ENCODE data around the gene PRRG2. TPM values are rescaled to one million over a fixed set of nuclear protein-coding genes. Genes with fewer than 3 reads are reported as not detected.

Gene PRRG2
- total RNA-seq, 1 experiment from 2014 or later, result 0.51 TPM

DNA sequence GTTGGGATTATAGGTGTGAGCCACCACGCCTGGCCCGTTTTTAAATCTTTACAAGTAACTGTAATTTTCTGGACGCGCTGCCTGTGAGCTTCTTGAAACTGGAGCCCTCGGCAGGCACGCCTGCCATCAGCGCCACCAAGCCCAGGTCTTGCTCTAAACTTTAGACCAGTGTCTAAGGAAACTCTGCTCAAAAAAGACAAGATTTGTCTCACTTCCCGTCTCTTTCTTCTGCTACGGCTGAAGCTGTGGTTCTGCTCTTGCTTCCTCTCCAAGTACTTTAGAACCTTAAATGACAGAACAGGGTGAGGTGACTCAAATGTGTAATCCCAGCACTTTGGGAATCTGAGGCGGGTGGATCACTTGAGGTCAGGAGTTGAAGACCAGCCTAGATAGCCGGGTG is 28.4 kb upstream of the PRRG2 start:
- Histone ChIP-seq H3K4me1 (no peaks in the 10 kb centered on the region), H3K36me3 (peaks cover 19% of the 10 kb centered on the region), H3K4me3 (no peak overlapping the region), H3K27ac (no peak overlapping the region), H3K9me3 (replicated peaks) (no peaks in the 10 kb centered on the region), H3K27me3 (no peaks in the 10 kb centered on the region)
- no peak for DNase-seq

DNA sequence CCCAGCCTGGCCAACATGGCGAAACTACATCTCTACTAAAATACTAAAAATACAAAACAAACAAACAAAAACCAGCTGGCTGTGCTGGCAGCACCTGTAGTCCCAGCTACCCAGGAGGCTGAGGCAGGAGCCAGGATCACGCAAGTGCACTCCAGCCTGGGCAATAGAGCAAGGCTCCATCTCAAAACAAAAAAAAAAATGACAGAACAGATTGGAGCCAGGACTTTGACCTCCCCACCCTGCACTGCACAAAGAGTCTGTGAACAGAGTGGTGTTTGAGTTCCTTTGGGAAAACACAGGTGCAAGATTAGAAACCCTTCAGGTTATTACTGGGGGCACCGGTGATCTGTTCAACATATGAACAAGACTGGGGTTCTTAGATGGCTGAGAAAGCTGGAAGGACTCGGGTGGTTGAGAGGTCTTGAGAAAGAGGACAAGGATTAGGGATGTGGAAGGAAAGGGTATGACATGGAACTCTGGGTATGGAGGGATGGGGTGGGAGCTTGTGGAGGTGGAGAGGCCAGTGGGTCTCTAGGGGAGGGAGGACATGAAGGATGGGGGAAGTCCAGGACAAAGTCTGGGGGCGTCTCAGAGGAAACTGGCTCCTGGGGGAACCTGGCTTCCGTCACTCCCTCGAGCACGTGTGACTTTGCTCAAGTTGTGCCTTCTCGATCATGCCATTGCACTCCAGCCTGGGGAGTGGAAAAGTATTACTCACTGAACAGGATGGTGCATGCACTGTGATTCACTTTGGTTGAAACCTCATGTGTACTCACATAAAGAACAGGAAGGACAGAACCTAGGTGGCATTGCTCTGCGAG is 27.5 kb upstream of the PRRG2 start:
- H3K4me1 ChIP-seq, result no peaks in the 10 kb centered on the region
- no peak overlapping the region for H3K27ac ChIP-seq
- no peaks in the 10 kb centered on the region for H3K27me3 ChIP-seq
- no peak overlapping the region for H3K4me3 ChIP-seq
- H3K9me3 ChIP-seq (replicated peaks), result no peaks in the 10 kb centered on the region
- peaks cover 25% of the 10 kb centered on the region for H3K36me3 ChIP-seq
- DNase-seq, result no peak

DNA sequence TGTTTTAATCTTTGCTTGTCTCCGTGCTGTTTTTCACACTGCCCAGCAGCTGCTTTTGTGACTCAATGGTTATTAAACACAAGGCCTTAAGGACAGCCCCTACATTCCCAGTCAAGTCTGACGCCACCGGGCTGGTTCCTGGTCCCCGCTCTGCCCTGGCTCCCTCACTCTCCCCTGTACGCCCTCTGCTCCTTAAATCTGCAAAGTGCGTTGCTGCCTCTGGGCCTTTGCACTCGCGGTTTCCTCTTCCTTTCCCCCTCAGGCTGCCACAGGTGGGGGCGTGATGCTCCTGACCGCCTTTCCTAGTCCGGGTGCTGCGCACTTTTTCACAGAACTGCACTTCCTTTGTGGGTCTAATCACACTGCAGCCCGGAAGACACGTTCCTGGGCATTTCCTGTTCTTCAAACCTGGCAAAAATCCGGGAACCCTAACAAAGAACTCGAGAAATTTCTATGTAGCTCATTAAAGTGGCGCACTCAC is 26.4 kb upstream of the PRRG2 start:
- no peak overlapping the region for H3K4me3 ChIP-seq
- DNase-seq, result no peak
- no peak overlapping the region for H3K27ac ChIP-seq
- peaks cover 1% of the 10 kb centered on the region; the same call in 1 of the 2 replicates for H3K4me1 ChIP-seq
- H3K9me3 ChIP-seq (replicated peaks), result no peaks in the 10 kb centered on the region
- H3K27me3 ChIP-seq, result no peaks in the 10 kb centered on the region
- H3K36me3 ChIP-seq, result peaks cover 31% of the 10 kb centered on the region

DNA sequence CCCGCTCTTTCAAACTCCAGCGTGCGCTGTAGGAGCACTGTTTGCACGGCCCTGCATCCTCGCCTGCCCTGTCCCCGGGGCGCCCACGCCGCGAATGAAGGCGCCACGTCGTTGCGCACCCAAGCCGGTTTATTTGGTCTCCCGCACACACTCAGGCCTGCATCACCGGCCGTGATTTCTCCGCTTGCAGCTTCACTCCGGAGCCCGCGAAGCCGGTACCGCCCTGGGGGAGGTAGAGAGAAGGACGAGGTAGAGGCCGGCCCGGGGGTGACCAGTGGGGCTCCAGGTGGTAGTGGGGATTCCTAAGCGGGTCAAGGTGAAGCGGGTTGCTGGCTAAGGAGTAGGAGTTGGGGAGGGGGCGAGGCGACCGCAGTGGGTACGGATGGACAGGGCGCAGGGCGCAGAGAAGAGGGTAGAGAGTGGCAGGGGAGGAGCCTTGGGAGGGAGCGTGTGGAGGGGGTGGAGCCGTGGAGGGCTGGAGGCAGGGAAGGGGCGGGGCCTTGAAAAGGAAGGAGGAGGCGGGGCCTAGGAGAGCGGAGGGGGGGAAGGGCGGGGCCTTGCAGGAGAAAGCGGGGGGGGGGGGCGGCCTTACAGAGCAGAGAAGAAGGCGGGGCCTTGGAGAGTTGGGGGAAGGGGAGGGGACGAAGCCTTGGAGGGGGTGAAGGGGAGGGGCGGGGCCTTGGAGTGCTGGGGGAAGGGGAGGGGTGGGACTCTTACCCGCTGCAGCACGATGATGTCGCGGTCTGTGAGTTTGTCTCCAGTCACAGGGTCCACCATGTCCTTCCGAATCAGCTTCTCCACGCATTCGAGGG is 25.3 kb upstream of the PRRG2 start:
- Histone ChIP-seq H3K4me1 (peaks cover 11% of the 10 kb centered on the region), H3K4me3 (no peak overlapping the region), H3K27me3 (no peaks in the 10 kb centered on the region), H3K36me3 (peaks cover 32% of the 10 kb centered on the region), H3K27ac (no peak overlapping the region), H3K9me3 (replicated peaks) (no peaks in the 10 kb centered on the region)
- DNase-seq, result peak; percentile 64 to 73

DNA sequence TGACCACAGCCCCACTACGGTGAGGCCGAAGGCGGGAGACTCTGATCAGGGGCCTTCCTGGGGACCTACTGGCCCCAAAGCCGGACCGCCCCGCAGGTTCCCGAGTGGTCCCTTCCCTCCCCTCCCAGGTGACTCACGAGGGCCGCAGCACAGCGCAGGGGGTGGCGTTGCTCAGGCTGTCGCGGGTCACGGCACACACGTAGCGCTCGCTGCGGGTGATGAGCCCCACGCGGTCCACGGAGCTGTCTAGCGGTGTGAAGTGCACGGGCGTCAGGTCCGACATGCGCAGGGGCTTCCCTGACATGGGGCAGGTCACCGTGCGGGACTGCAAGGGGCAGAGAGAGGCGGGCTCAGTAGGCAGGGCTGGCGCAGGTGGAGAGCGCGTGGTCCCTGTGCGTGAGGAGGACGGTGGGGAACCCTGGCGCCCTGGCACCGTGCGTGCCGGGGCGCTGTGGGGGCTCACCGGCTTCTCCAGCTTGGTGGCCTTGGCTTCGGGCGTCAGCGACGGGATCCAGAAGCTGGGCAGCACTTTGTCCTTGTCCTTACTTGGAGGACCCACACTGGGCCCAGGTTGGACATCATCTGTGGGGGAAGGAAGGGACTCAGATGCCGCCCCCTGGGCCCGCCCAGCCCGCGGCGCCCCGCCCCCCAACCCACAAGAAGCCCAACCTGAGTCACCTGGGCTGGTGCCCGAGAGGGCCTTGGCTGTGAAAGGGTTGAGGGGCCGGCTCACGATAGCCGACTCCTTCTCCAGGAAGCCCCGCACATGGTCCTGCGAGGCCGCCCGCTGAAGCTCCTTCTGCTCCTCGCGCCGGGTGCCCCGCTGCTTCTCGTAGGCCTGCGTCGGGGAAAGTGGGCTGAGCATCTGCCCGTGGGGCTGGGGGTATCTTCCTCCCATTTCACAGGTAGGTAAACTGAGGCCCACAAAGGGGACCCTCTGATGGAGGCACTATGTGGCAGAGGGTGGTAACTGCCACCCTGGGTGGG is 24.4 kb upstream of the PRRG2 start:
- Histone ChIP-seq H3K36me3 (peaks cover 32% of the 10 kb centered on the region), H3K9me3 (replicated peaks) (no peaks in the 10 kb centered on the region), H3K27me3 (no peaks in the 10 kb centered on the region), H3K4me3 (no peak overlapping the region), H3K27ac (no peak overlapping the region), H3K4me1 (peaks cover 14% of the 10 kb centered on the region)
- no peak for DNase-seq

DNA sequence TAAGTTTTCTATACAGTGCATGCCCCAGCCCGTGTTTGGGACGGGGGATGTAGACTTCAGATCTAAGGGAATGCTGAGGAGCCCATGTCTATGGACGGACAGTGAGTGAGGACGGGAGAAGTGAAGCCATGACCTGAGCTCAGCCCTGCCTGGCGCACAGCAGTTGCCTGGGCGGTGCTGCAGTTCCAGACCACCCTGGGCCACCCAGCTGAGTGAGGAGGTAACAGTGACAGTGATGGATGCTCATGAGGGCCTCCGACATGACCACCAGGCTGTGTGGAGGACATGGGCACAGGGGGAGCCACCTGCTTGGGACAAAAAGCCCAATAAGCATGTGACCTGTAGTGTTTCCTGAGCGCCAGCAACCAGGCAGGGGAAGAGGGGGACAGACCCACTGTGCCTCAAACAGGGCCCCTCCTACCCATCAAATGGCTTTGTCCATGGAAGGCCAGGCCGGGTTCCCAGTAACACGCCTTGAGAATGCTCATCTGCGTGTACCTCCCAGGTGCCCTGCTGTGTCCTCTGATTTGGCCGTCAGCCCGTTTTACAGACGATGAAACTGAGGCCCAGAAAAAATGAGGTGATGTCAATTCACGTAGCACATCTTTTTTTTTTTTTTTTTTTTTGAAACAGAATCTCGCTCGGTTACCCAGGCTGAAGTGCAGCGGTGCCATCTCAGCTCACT is 23.3 kb upstream of the PRRG2 start:
- Histone ChIP-seq H3K4me1 (peaks cover 14% of the 10 kb centered on the region), H3K27ac (no peak overlapping the region), H3K36me3 (peaks cover 32% of the 10 kb centered on the region), H3K27me3 (no peaks in the 10 kb centered on the region), H3K4me3 (no peak overlapping the region), H3K9me3 (replicated peaks) (no peaks in the 10 kb centered on the region)
- no peak for DNase-seq

DNA sequence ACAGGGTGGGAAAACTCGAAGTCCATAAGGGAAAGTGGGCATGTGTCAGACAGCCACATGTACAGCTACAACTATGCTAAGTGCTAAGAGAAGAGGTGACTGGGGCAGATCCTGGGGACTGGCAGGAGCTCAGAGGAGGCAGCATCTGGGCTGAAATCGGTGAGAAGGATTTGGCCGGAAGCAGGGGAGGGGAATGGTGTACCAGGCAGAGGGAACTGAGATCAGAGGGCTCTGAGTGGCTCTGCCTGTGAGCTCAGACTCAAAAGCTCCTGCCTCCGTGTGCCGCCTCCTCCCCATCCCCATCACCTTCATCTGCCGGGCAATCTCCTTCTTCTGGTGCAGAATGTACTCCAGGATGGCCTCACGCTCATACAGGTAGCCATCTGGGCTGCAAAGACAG is 22.5 kb upstream of the PRRG2 start:
- H3K4me3 ChIP-seq, result no peak overlapping the region
- H3K4me1 ChIP-seq, result peaks cover 14% of the 10 kb centered on the region
- no peaks in the 10 kb centered on the region for H3K9me3 ChIP-seq (replicated peaks)
- H3K36me3 ChIP-seq, result peaks cover 32% of the 10 kb centered on the region
- H3K27ac ChIP-seq, result no peak overlapping the region
- no peaks in the 10 kb centered on the region for H3K27me3 ChIP-seq
- no peak for DNase-seq

DNA sequence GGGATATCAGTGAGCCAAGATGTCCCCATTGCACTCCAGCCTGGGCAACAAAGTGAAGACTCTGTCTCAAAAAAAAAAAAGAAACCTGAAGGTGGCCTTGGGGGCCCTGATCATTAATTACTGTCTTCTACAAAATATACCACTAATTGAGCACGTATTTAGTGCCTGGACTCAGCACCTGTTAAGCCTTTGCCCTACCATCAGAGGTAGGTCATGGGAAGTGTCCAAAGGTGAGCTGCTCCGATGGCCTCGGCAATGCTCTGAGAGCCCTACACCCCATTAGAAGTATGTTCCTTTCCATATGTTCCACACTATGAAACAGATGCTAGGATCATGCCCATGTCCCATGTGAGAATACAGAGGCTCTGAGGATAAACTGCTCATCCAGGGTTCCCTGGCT is 21.7 kb upstream of the PRRG2 start:
- H3K27me3 ChIP-seq, result no peaks in the 10 kb centered on the region
- H3K4me3 ChIP-seq, result no peak overlapping the region
- H3K4me1 ChIP-seq, result peaks cover 14% of the 10 kb centered on the region
- H3K36me3 ChIP-seq, result peaks cover 36% of the 10 kb centered on the region
- no peak for DNase-seq
- H3K9me3 ChIP-seq (replicated peaks), result no peaks in the 10 kb centered on the region
- peak overlapping the region; percentile 88 for H3K27ac ChIP-seq

DNA sequence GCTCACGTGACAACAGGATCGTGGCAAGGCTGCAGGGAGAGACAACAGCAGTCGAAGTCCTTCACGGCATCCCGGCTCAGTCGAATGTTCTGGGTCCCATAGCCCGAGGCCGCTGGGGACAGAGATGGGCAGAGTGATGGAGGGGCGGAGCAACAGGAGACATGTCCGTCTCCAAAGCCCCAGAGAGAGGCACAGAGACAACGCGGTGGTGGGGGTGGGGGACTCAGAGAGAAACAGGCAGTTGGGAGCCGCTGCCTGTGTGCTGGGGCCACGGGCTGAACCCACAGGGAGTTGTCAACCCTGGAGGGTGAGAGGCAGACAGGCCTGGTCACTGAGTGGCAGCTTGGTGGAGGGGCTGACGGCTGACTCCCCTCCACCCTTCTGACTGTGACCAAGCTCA is 21.2 kb upstream of the PRRG2 start:
- Histone ChIP-seq H3K27me3 (no peaks in the 10 kb centered on the region), H3K9me3 (replicated peaks) (no peaks in the 10 kb centered on the region), H3K36me3 (peaks cover 38% of the 10 kb centered on the region), H3K27ac (peak overlapping the region; percentile 88), H3K4me1 (peaks cover 14% of the 10 kb centered on the region), H3K4me3 (no peak overlapping the region)
- peak; percentile 35 to 57 for DNase-seq

DNA sequence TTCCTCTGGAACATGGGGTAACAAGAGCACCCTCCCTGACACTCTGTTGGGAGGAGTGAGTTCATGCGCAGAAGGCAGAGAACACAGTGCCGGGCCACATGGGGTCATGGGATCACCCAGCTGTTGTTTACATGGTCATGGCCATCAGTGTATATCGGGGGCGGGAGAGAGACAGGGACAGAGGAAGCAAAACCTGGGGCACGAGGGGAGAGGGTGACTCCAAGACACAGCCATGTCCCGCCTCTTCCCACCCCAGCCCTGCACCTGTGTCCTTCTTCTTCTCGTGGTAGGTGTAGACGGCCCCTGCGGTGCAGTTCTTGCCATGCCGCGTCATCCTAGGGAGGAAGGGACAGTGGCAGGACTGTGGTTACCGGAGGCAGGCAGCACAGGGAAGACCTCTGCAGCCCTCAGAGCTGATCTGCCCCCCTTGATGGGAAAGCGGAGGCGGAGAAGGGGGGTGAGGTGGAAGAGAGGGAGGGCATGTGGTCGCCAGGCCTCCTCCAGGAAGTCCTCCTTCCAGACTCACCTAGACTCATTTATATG is 20.7 kb upstream of the PRRG2 start:
- peak overlapping the region; percentile 88 for H3K27ac ChIP-seq
- DNase-seq, result peak; percentile 90 to 91
- H3K36me3 ChIP-seq, result peaks cover 36% of the 10 kb centered on the region

DNA sequence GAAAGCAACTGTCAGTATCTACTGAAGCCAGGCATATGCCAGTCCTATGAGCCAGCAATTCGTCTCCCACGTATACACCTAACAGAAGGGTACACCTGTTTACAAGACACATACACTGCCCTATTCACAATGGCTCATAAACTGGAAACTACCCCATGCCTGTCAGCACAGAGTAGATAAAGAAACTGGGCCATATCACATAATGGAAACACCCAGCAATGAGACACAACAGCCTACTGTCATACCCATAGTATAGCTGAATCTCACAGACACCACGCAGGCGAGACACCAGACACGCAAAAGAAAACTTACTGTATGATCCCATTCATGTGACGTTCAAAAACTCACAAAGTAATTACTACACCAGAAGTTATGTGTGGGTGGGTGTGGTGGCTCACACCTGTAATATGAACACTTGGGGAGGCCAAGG is 16.5 kb upstream of the PRRG2 start:
- Histone ChIP-seq H3K9me3 (replicated peaks) (no peaks in the 10 kb centered on the region), H3K27me3 (no peaks in the 10 kb centered on the region)

More for the DNA sequence above, 20.7 kb upstream of the PRRG2 start:
- Histone ChIP-seq H3K9me3 (replicated peaks) (no peaks in the 10 kb centered on the region), H3K4me3 (no peak overlapping the region), H3K27me3 (no peaks in the 10 kb centered on the region), H3K4me1 (peaks cover 14% of the 10 kb centered on the region)

DNA sequence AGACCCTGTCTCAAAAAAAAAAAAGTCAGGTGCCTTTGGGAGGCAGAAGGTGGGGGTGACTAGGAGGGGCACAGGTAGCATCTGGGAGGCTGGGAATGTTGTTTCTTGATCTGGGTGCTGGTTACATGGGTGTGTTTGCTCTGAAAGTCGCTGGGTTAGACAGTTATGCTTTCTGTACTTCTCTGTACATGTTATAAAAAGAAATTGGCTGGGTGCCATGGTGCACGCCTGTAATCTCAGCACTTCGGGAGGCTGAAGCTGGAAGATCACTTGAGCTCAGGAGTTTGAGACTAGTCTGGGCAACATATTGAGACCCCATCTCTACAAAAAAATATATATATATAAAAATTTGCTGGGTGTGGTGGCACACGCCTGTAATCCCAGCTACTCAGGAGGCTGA is 15.9 kb upstream of the PRRG2 start:
- Histone ChIP-seq H3K27me3 (no peaks in the 10 kb centered on the region), H3K27ac (no peak overlapping the region), H3K4me1 (peaks cover 8% of the 10 kb centered on the region), H3K4me3 (no peak overlapping the region), H3K9me3 (replicated peaks) (no peaks in the 10 kb centered on the region), H3K36me3 (peaks cover 6% of the 10 kb centered on the region; the same call in 1 of the 2 replicates)
- no peak for DNase-seq

More for the DNA sequence above, 16.5 kb upstream of the PRRG2 start:
- Histone ChIP-seq H3K27ac (no peak overlapping the region), H3K4me1 (peaks cover 14% of the 10 kb centered on the region), H3K36me3 (peaks cover 9% of the 10 kb centered on the region; the same call in 1 of the 2 replicates), H3K4me3 (no peak overlapping the region)
- no peak for DNase-seq

DNA sequence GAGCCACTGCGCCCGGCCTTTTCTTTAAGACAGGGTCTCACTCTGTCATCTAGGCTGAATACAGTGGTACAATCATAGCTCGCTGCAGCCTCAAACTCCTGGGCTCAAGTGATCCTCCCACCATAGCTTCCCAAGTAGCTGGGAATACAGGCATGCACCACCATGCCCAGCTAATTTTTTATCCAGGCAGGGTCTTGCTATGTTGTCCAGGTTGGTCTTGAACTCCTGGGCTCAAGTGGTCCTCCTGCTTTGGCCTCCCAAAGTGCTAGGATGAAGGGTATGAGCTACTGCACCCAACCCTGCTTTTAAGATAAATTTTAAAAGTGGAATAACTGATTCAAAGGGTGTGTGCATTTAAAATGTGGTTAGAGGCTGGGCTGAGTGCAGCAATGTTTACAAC is 14.8 kb upstream of the PRRG2 start:
- H3K27me3 ChIP-seq, result no peaks in the 10 kb centered on the region

More for the DNA sequence above, 14.8 kb upstream of the PRRG2 start:
- Histone ChIP-seq H3K4me1 (peaks cover 9% of the 10 kb centered on the region), H3K36me3 (peaks cover 6% of the 10 kb centered on the region; the same call in 1 of the 2 replicates), H3K4me3 (no peak overlapping the region), H3K9me3 (replicated peaks) (no peaks in the 10 kb centered on the region), H3K27ac (no peak overlapping the region)
- DNase-seq, result no peak

Measured in SJCRH30 (cell line).